ENCODE results near the gene DHX40.

Gene DHX40

GRCh38 chr17:59623151-59623550, 57.7 kb downstream of the DHX40 start:
- POLR2A ChIA-PET = interaction anchor here (0.5 to 0.6 kb wide), 2 partner anchors 13 to 983 kb away, joined by 4 read pairs; no protein-coding TSS in a partner anchor

GRCh38 chr17:59626756-59627155, 61.3 kb downstream of the DHX40 start:
- ChIA-PET CTCF (no interaction called here), POLR2A (no interaction called here)
- no peak for TF ChIP-seq CTCF (IDR thresholded peaks at IDR 0.05; ENCODE audit: control extremely low read depth, extremely low read depth, low read depth, missing control alignments)
- DNase-seq (ENCODE audit: extremely low spot score) = no peak

More at GRCh38 chr17:59623151-59623550, 57.7 kb downstream of the DHX40 start:
- CTCF ChIA-PET = no interaction called here
- no peak for TF ChIP-seq CTCF (IDR thresholded peaks at IDR 0.05; ENCODE audit: control extremely low read depth, extremely low read depth, low read depth, missing control alignments)
- DNase-seq (ENCODE audit: extremely low spot score) = no peak

- no peak for DNase-seq (ENCODE audit: extremely low spot score)
- ChIA-PET POLR2A (interaction anchor here (0.7 kb wide), 1 partner anchor 9 kb away, joined by 3 read pairs; no protein-coding TSS in a partner anchor), CTCF (no interaction called here)
- TF ChIP-seq CTCF (IDR thresholded peaks at IDR 0.05; ENCODE audit: control extremely low read depth, extremely low read depth, low read depth, missing control alignments) = no peak
These were observed 61.9 kb downstream of the DHX40 start for GRCh38 chr17:59627274-59627673.

- peak; percentile 22 for DNase-seq (ENCODE audit: extremely low spot score)
- POLR2A ChIA-PET = interaction anchor here (0.7 kb wide), 1 partner anchor 9 kb away, joined by 3 read pairs; no protein-coding TSS in a partner anchor
- no peak for TF ChIP-seq CTCF (IDR thresholded peaks at IDR 0.05; ENCODE audit: control extremely low read depth, extremely low read depth, low read depth, missing control alignments)
- CTCF ChIA-PET = no interaction called here
These were observed 62.4 kb downstream of the DHX40 start for GRCh38 chr17:59627770-59628171.

- CTCF ChIA-PET = no interaction called here
- TF ChIP-seq CTCF (IDR thresholded peaks at IDR 0.05; ENCODE audit: control extremely low read depth, extremely low read depth, low read depth, missing control alignments) = no peak
- DNase-seq (ENCODE audit: extremely low spot score) = no peak
- POLR2A ChIA-PET = no interaction called here
These were observed 63.8 kb downstream of the DHX40 start for GRCh38 chr17:59629174-59629573.

GRCh38 chr17:59631276-59631675, 65.9 kb downstream of the DHX40 start:
- no peak for DNase-seq (ENCODE audit: extremely low spot score)
- no peak for TF ChIP-seq CTCF (IDR thresholded peaks at IDR 0.05; ENCODE audit: control extremely low read depth, extremely low read depth, low read depth, missing control alignments)
- ChIA-PET CTCF (interaction anchor here (1.4 kb wide), 1 partner anchor 38 kb away, joined by 3 read pairs; no protein-coding TSS in a partner anchor), POLR2A (no interaction called here)

GRCh38 chr17:59632398-59632797, 67.0 kb downstream of the DHX40 start:
- TF ChIP-seq CTCF (IDR thresholded peaks at IDR 0.05; ENCODE audit: control extremely low read depth, extremely low read depth, low read depth, missing control alignments) = no peak
- CTCF ChIA-PET = no interaction called here
- POLR2A ChIA-PET = no interaction called here
- DNase-seq (ENCODE audit: extremely low spot score) = no peak
